IMR-90 (cell line): ENCODE data around the gene MPIG6B. TPM values are rescaled to one million over a fixed set of nuclear protein-coding genes. Genes with fewer than 3 reads are reported as not detected.

ENCODE experiments used
- ATAC-seq: fragments of 200-7000 bp; cut with Tn5 transposase; 2 replicates; pipeline ENCODE4 v1.9.1; 2020; ENCODE audit warnings: low read depth, mild to moderate bottlenecking, moderate library complexity
- BruUV-seq: library from RNA; stranded (reverse); fragments of 400-500 nt; replicated peaks from 2 replicates; lab custom pipeline; 2021; lab: Mats Ljungman, UMichigan
- CTCF ChIA-PET: fragments of 300-600 bp; formaldehyde crosslinking; extraction: SDS; loops from one replicate; lab custom pipeline; 2021; ENCODE audit warnings: antibody characterized with exemption; lab: Yijun Ruan, JAX
- POLR2A ChIA-PET: fragments of 300-600 bp; sonication (Branson Sonifier 250); formaldehyde crosslinking; loops from one replicate; lab custom pipeline; 2022; ENCODE audit warnings: antibody characterized with exemption; ENCODE audit not compliant: unreplicated experiment; lab: Charles Lee
- DNase-seq: peaks from one replicate; pipeline ENCODE4 v3.0.0; 2013
- H2AFZ ChIP-seq: replicated peaks from 2 replicates; pipeline ENCODE3; 2013; ENCODE audit warnings: low read length, mild to moderate bottlenecking; ENCODE audit not compliant: poor library complexity
- H2AK5ac ChIP-seq: 2 replicates; pipeline ENCODE4 v1.6.1; 2013; ENCODE audit warnings: low read depth, low read length, inconsistent platforms
- H2AK9ac ChIP-seq: replicated peaks from 2 replicates; pipeline ENCODE3; 2013; ENCODE audit warnings: mild to moderate bottlenecking, low read depth, low read length, moderate library complexity; ENCODE audit not compliant: poor library complexity
- H2BK120ac ChIP-seq: 2 replicates; pipeline ENCODE4 v1.6.1; 2013; ENCODE audit warnings: low read depth, low read length, inconsistent platforms
- H2BK15ac ChIP-seq: 3 replicates; pipeline ENCODE4 v1.6.1; 2013; ENCODE audit warnings: low read depth, low read length, inconsistent platforms
- H2BK20ac ChIP-seq: 2 replicates; pipeline ENCODE4 v1.6.1; 2013; ENCODE audit warnings: low read depth, mild to moderate bottlenecking, inconsistent platforms, low read length, moderate library complexity
- H2BK5ac ChIP-seq: 2 replicates; pipeline ENCODE4 v1.6.1; 2013; ENCODE audit warnings: mild to moderate bottlenecking, low read depth, low read length, inconsistent platforms; ENCODE audit not compliant: poor library complexity, severe bottlenecking
- H3K14ac ChIP-seq: replicated peaks from 2 replicates; pipeline ENCODE4 v1.6.1; 2013; ENCODE audit warnings: low read depth, low read length, inconsistent platforms
- H3K18ac ChIP-seq: 2 replicates; pipeline ENCODE4 v1.6.1; 2013; ENCODE audit warnings: low read depth, low read length, control low read depth
- H3K23ac ChIP-seq: 2 replicates; pipeline ENCODE4 v1.6.1; 2013; ENCODE audit warnings: low read depth, low read length, inconsistent platforms
- H3K27ac ChIP-seq: 2 replicates; pipeline ENCODE4 v1.5.1; 2013; ENCODE audit warnings: mild to moderate bottlenecking, control low read depth, low read length; ENCODE audit not compliant: insufficient read depth
- H3K27me3 ChIP-seq: 2 replicates; pipeline ENCODE4 v1.6.1; 2013; ENCODE audit warnings: low read length; ENCODE audit not compliant: control insufficient read depth, insufficient read depth
- H3K36me3 ChIP-seq: 2 replicates; pipeline ENCODE4 v1.6.1; 2013; ENCODE audit warnings: low read length, mixed read lengths; ENCODE audit not compliant: control insufficient read depth, insufficient read depth
- H3K4ac ChIP-seq: 2 replicates; pipeline ENCODE4 v1.6.1; 2013; ENCODE audit warnings: low read depth, low read length, inconsistent platforms
- H3K4me1 ChIP-seq: 2 replicates; pipeline ENCODE4 v1.6.1; 2013; ENCODE audit warnings: low read length, mixed read lengths; ENCODE audit not compliant: control insufficient read depth, insufficient read depth
- H3K4me2 ChIP-seq: 2 replicates; pipeline ENCODE4 v1.6.1; 2013; ENCODE audit warnings: low read depth, mild to moderate bottlenecking, control low read depth, low read length, moderate library complexity
- H3K4me3 ChIP-seq: 2 replicates; pipeline ENCODE4 v1.5.1; 2013; ENCODE audit warnings: low read depth, mild to moderate bottlenecking, control low read depth, low read length, moderate library complexity; ENCODE audit not compliant: insufficient read depth
- H3K56ac ChIP-seq: 2 replicates; pipeline ENCODE4 v1.6.1; 2013; ENCODE audit warnings: low read length, inconsistent platforms; ENCODE audit not compliant: insufficient read depth; ENCODE audit errors: extremely low read depth
- H3K79me1 ChIP-seq, 2 experiments: 2 replicates each; pipeline ENCODE4 v1.6.1; 2013; ENCODE audit warnings: low read length in 2 of 2, inconsistent platforms in 1 of 2, low read depth in 1 of 2
- H3K9ac ChIP-seq: 2 replicates; pipeline ENCODE4 v1.6.1; 2013; ENCODE audit warnings: low read depth, low read length, control low read depth
- H3K9me1 ChIP-seq: 2 replicates; pipeline ENCODE4 v1.6.1; 2013; ENCODE audit warnings: low read length, inconsistent platforms; ENCODE audit not compliant: insufficient read depth
- H3K9me3 ChIP-seq: 2 replicates; pipeline ENCODE4 v1.6.1; 2013; ENCODE audit warnings: low read length; ENCODE audit not compliant: control insufficient read depth, insufficient read depth
- H4K20me1 ChIP-seq: 2 replicates; pipeline ENCODE4 v1.6.1; 2013; ENCODE audit warnings: low read length, inconsistent platforms; ENCODE audit not compliant: insufficient read depth
- H4K5ac ChIP-seq: 2 replicates; pipeline ENCODE4 v1.6.1; 2013; ENCODE audit warnings: mild to moderate bottlenecking, low read depth, low read length, control low read depth
- H4K8ac ChIP-seq, 2 experiments: 2 replicates each; pipeline ENCODE4 v1.6.1; 2013; ENCODE audit warnings: low read depth in 2 of 2, low read length in 2 of 2, control low read depth in 1 of 2, inconsistent platforms in 1 of 2
- H4K91ac ChIP-seq: 2 replicates; pipeline ENCODE4 v1.6.1; 2013; ENCODE audit warnings: low read depth, low read length, inconsistent platforms; ENCODE audit not compliant: insufficient read depth
- CEBPB ChIP-seq: IDR thresholded peaks from 2 replicates; pipeline ENCODE4 v1.6.1; 2012; ENCODE audit warnings: low read depth, low read length, improper control_type of control experiment
- CHD1 ChIP-seq: IDR thresholded peaks from 2 replicates; pipeline ENCODE4 v1.6.1; 2012; ENCODE audit warnings: low read depth, low read length, improper control_type of control experiment
- FOS ChIP-seq: fragments of 150-350 bp; IDR thresholded peaks from 2 replicates; pipeline ENCODE4 v1.6.1; 2016; ENCODE audit warnings: low read depth, low read length
- MAFK ChIP-seq: IDR thresholded peaks from 2 replicates; pipeline ENCODE4 v1.6.1; 2012; ENCODE audit warnings: low read depth, low read length, improper control_type of control experiment
- MAZ ChIP-seq: IDR thresholded peaks from 2 replicates; pipeline ENCODE4 v1.6.1; 2012; ENCODE audit warnings: low read depth, mild to moderate bottlenecking, low read length, improper control_type of control experiment, moderate library complexity, borderline replicate concordance
- MXI1 ChIP-seq: IDR thresholded peaks from 2 replicates; pipeline ENCODE4 v1.6.1; 2012; ENCODE audit warnings: low read depth, mild to moderate bottlenecking, low read length, moderate library complexity, borderline replicate concordance
- NFE2L2 ChIP-seq: fragments of 150-350 bp; IDR thresholded peaks from 2 replicates; pipeline ENCODE4 v1.6.1; 2016; ENCODE audit warnings: low read depth, mild to moderate bottlenecking, low read length
- POLR2A ChIP-seq: IDR thresholded peaks from 2 replicates; pipeline ENCODE4 v1.6.1; 2012; ENCODE audit warnings: mild to moderate bottlenecking, low read depth, low read length
- RCOR1 ChIP-seq: IDR thresholded peaks from 2 replicates; pipeline ENCODE4 v1.6.1; 2012; ENCODE audit warnings: mild to moderate bottlenecking, low read length, improper control_type of control experiment; ENCODE audit not compliant: insufficient replicate concordance
- RFX5 ChIP-seq: IDR thresholded peaks from 2 replicates; pipeline ENCODE4 v1.8.0; 2012; ENCODE audit warnings: low read depth, mild to moderate bottlenecking, low read length, moderate library complexity
- SMC3 ChIP-seq: fragments of 150-350 bp; IDR thresholded peaks from 2 replicates; pipeline ENCODE4 v1.6.1; 2016; ENCODE audit warnings: low read depth, mild to moderate bottlenecking, antibody characterized with exemption, low read length, moderate library complexity
- WGBS, 2 experiments: methylation state at CpG; one replicate each; pipeline versions ENCODE4 v1.1.5 to v1.1.7; 2013; ENCODE audit warnings: missing lambda C conversion rate in 2 of 2; ENCODE audit not compliant: insufficient read length in 1 of 2; ENCODE audit errors: extremely low coverage in 2 of 2; 5-methylcytosine and 5-hydroxymethylcytosine counted together
- dilution Hi-C: fragments of 300-500 bp; cut with HindIII; formaldehyde crosslinking; loops from one replicate; pipeline ENCODE4 v1.14.3; 2018; ENCODE audit warnings: low sequenced_read_pairs; ENCODE audit not compliant: unreplicated experiment
- in situ Hi-C: fragments of 300-500 bp; cut with MboI; formaldehyde crosslinking; loops from 3 replicates; pipeline ENCODE4 v1.14.3; 2019; ENCODE audit warnings: low sequenced_read_pairs, inconsistent platforms, mixed read lengths
- intact Hi-C: fragments of 100-400 bp; cut with micrococcal nuclease; formaldehyde crosslinking; loops from 2 replicates; pipeline ENCODE4 v1.10.0; 2022
- polyA plus RNA-seq, 3 experiments: library from polyadenylated mRNA; depleted of rRNA; stranded (reverse); fragments of >200 nt; gene quantifications; 2 replicates each; pipeline ENCODE4 v1.2.3, GENCODE V29; 2012; ENCODE audit warnings: low replicate concordance in 1 of 3
- total RNA-seq: library from RNA; depleted of rRNA; stranded (reverse); fragments of >200 nt; gene quantifications from 2 replicates; pipeline ENCODE4 v1.2.3, GENCODE V29; 2012
- TF ChIP-seq, protein P1 (sequence below): fragments of 150-350 bp; IDR thresholded peaks from 2 replicates; pipeline ENCODE4 v1.6.1; 2016; ENCODE audit warnings: low read depth, mild to moderate bottlenecking, low read length, moderate library complexity, borderline replicate concordance
- TF ChIP-seq, protein P2 (sequence below): fragments of 150-350 bp; IDR thresholded peaks from 2 replicates; pipeline ENCODE4 v1.6.1; 2017; ENCODE audit warnings: mild to moderate bottlenecking, antibody characterized with exemption, low read length, low read depth

MPIG6B gene
- total and polyA plus RNA-seq, 2 of the 4 experiments (the other 2 are of a cell fraction): not detected

DNA sequence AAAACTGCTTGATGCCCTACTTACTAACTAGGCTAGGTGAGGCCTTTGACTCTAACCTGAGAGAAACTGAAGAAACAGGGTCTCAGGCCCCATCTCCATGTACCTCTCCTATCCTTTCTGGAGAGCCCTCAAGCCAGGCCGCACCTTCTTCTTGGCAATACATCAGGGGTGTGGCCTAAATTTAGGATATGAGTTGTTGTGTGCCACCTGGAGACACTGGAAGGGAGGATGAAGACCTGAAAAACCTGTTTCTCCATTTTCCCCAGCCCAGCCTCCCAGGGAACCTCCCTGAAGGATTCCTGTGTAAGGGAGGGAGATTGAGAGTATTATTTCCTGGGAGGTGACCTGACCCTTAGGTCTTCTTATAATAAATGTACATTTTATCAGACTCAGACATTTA, 4.9 kb upstream of the MPIG6B start:
- Histone ChIP-seq H2BK5ac (no peak overlapping the region), H2BK120ac (no peak overlapping the region), H4K8ac (no peak overlapping the region), H3K4me2 (no peak overlapping the region), H3K4ac (no peak overlapping the region), H3K9me3 (no peaks in the 10 kb centered on the region), H3K9me1 (peaks cover 4% of the 10 kb centered on the region; the same call in 1 of the 2 replicates), H3K9ac (no peak overlapping the region), H3K18ac (no peak overlapping the region), H3K36me3 (no peaks in the 10 kb centered on the region), H4K20me1 (no peaks in the 10 kb centered on the region), H3K4me1 (no peaks in the 10 kb centered on the region), H2BK15ac (no peak overlapping the region), H2BK20ac (no peak overlapping the region), H2AK9ac (no peak overlapping the region), H2AK5ac (no peak overlapping the region), H2AFZ (no peak overlapping the region), H4K5ac (no peak overlapping the region), H3K4me3 (no peak overlapping the region), H4K91ac (no peak overlapping the region), H3K79me1 (no peaks in the 10 kb centered on the region), H3K27ac (no peak overlapping the region), H3K27me3 (peaks cover 18% of the 10 kb centered on the region), H3K23ac (no peak overlapping the region; the same call in 1 of the 2 replicates), H3K14ac (no peak overlapping the region), H3K56ac (no peak overlapping the region)
- WGBS, 2 experiments: no CpG with 5 or more reads among the region's 1 CpG
- ATAC-seq (no peak), DNase-seq (no peak)
- ChIA-PET POLR2A (no interaction called here), CTCF (no interaction called here)
- intact Hi-C loops (no loop called here), dilution Hi-C loops (no loop called here), in situ Hi-C loops (no loop called here)
- no TSS peak for BruUV-seq
- TF ChIP-seq, protein P1, sequence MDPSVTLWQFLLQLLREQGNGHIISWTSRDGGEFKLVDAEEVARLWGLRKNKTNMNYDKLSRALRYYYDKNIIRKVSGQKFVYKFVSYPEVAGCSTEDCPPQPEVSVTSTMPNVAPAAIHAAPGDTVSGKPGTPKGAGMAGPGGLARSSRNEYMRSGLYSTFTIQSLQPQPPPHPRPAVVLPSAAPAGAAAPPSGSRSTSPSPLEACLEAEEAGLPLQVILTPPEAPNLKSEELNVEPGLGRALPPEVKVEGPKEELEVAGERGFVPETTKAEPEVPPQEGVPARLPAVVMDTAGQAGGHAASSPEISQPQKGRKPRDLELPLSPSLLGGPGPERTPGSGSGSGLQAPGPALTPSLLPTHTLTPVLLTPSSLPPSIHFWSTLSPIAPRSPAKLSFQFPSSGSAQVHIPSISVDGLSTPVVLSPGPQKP: no peak
- TF ChIP-seq MAFK: no peak
- TF ChIP-seq FOS: no peak
- TF ChIP-seq SMC3: no peak
- TF ChIP-seq CHD1: no peak
- TF ChIP-seq CEBPB: no peak
- TF ChIP-seq NFE2L2: no peak
- TF ChIP-seq RCOR1: no peak
- no peak for TF ChIP-seq POLR2A
- TF ChIP-seq RFX5: no peak
- TF ChIP-seq, protein P2, sequence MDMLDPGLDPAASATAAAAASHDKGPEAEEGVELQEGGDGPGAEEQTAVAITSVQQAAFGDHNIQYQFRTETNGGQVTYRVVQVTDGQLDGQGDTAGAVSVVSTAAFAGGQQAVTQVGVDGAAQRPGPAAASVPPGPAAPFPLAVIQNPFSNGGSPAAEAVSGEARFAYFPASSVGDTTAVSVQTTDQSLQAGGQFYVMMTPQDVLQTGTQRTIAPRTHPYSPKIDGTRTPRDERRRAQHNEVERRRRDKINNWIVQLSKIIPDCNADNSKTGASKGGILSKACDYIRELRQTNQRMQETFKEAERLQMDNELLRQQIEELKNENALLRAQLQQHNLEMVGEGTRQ: no peak
- TF ChIP-seq MXI1: no peak
- TF ChIP-seq MAZ: no peak
